ENCODE results near the gene RTN4RL2.

GRCh38 chr11:57483562-57483918 is 23.2 kb downstream of the RTN4RL2 start:
- TF ChIP-seq POLR2A (IDR thresholded peaks at IDR 0.05; ENCODE audit: low read length) (no peak), GATA1 (IDR thresholded peaks at IDR 0.05; ENCODE audit: low read depth, low read length) (no peak)
